GM18502 (cell line): ENCODE measurements around the gene MICAL3.

Experiments
- ATAC-seq: cut with Tn5 transposase; IDR thresholded peaks from one replicate; pipeline ENCODE4 v1.9.1; 2021; ENCODE audit warnings: mild to moderate bottlenecking; ENCODE audit not compliant: unreplicated experiment, poor library complexity

MICAL3 gene

GRCh38 chr22:17898375-17898774 is 126.0 kb downstream of the MICAL3 start:
- ATAC-seq, result no peak

- no peak for ATAC-seq
These were observed 126.5 kb downstream of the MICAL3 start for GRCh38 chr22:17897858-17898257.

- ATAC-seq, result no peak
These were observed 126.9 kb downstream of the MICAL3 start for GRCh38 chr22:17897426-17897825.

GRCh38 chr22:17896586-17896985 is 127.8 kb downstream of the MICAL3 start:
- ATAC-seq, result no peak

- no peak for ATAC-seq
These were observed 130.3 kb downstream of the MICAL3 start for GRCh38 chr22:17893900-17894535.

- ATAC-seq, result no peak
These were observed 132.0 kb downstream of the MICAL3 start for GRCh38 chr22:17892376-17892775.

- no peak for ATAC-seq
These were observed 132.7 kb downstream of the MICAL3 start for GRCh38 chr22:17891481-17892167.

- no peak for ATAC-seq
These were observed 133.5 kb downstream of the MICAL3 start for GRCh38 chr22:17890892-17891291.

- ATAC-seq, result no peak
These were observed 134.1 kb downstream of the MICAL3 start for GRCh38 chr22:17890245-17890671.

- no peak for ATAC-seq
These were observed 135.5 kb downstream of the MICAL3 start for GRCh38 chr22:17888855-17889254.

- no peak for ATAC-seq
These were observed 135.9 kb downstream of the MICAL3 start for GRCh38 chr22:17888439-17888838.

- ATAC-seq, result no peak
These were observed 139.5 kb downstream of the MICAL3 start for GRCh38 chr22:17884893-17885292.

- no peak for ATAC-seq
These were observed 140.3 kb downstream of the MICAL3 start for GRCh38 chr22:17884084-17884483.

- ATAC-seq, result no peak
These were observed 141.0 kb downstream of the MICAL3 start for GRCh38 chr22:17883356-17883755.

GRCh38 chr22:17882727-17883126 is 141.6 kb downstream of the MICAL3 start:
- ATAC-seq, result no peak

GRCh38 chr22:17882162-17882561 is 142.2 kb downstream of the MICAL3 start:
- ATAC-seq, result no peak

GRCh38 chr22:17881366-17881765 is 143.0 kb downstream of the MICAL3 start:
- no peak for ATAC-seq

- no peak for ATAC-seq
These were observed 143.9 kb downstream of the MICAL3 start for GRCh38 chr22:17880468-17880867.

- ATAC-seq, result no peak
These were observed 144.3 kb downstream of the MICAL3 start for GRCh38 chr22:17880020-17880419.

GRCh38 chr22:17878941-17879340 is 145.4 kb downstream of the MICAL3 start:
- ATAC-seq, result no peak

GRCh38 chr22:17878186-17878694 is 146.1 kb downstream of the MICAL3 start:
- no peak for ATAC-seq
